HEK293 (cell line): ENCODE data around the gene BACH2.
A peak's percentile ranks its signal among the peaks of the same experiment; 100 is the strongest.

ENCODE experiments used
- AEBP2 ChIP-seq: fragments of 450-650 bp; formaldehyde crosslinking; IDR thresholded peaks from 2 replicates; pipeline ENCODE4 v1.5.1; 2016; ENCODE audit warnings: missing biosample characterization, missing genetic modification characterization, borderline replicate concordance
- BCL11B ChIP-seq: fragments of 450-650 bp; formaldehyde crosslinking; IDR thresholded peaks from 2 replicates; pipeline ENCODE4 v1.5.1; 2016; ENCODE audit warnings: low read depth, missing biosample characterization, missing genetic modification characterization
- GLI2 ChIP-seq: fragments of 450-650 bp; formaldehyde crosslinking; IDR thresholded peaks from 2 replicates; pipeline ENCODE4; 2017; ENCODE audit warnings: missing biosample characterization, missing genetic modification characterization, low read depth, borderline replicate concordance
- KLF7 ChIP-seq: fragments of 450-650 bp; formaldehyde crosslinking; IDR thresholded peaks from 2 replicates; pipeline ENCODE4 v1.5.1; 2016; ENCODE audit warnings: missing biosample characterization, missing genetic modification characterization, borderline replicate concordance
- MEIS1 ChIP-seq: sonication (generic); formaldehyde crosslinking; IDR thresholded peaks from 2 replicates; pipeline ENCODE4 v1.8.1; 2022; ENCODE audit warnings: missing genetic modification reagents, mild to moderate bottlenecking, borderline replicate concordance
- MZF1 ChIP-seq: fragments of 450-650 bp; formaldehyde crosslinking; IDR thresholded peaks from 2 replicates; pipeline ENCODE4 v1.5.1; 2017; ENCODE audit warnings: missing biosample characterization, missing genetic modification characterization, borderline replicate concordance
- OVOL3 ChIP-seq: fragments of 450-650 bp; formaldehyde crosslinking; IDR thresholded peaks from 2 replicates; pipeline ENCODE4 v1.5.1; 2016; ENCODE audit warnings: missing biosample characterization, missing genetic modification characterization
- PRDM4 ChIP-seq: fragments of 450-650 bp; formaldehyde crosslinking; IDR thresholded peaks from 2 replicates; pipeline ENCODE4 v1.5.1; 2017; ENCODE audit warnings: missing biosample characterization, missing genetic modification characterization
- SCRT1 ChIP-seq: fragments of 450-650 bp; formaldehyde crosslinking; IDR thresholded peaks from 2 replicates; pipeline ENCODE4 v1.5.1; 2016; ENCODE audit warnings: missing biosample characterization, missing genetic modification characterization, borderline replicate concordance
- SCRT2 ChIP-seq: fragments of 450-650 bp; formaldehyde crosslinking; IDR thresholded peaks from 2 replicates; pipeline ENCODE4 v1.5.1; 2016; ENCODE audit warnings: missing biosample characterization, missing genetic modification characterization
- TRIM28 ChIP-seq: IDR thresholded peaks from 2 replicates; pipeline ENCODE4 v1.6.1; 2011; ENCODE audit warnings: low read length, control low read depth, borderline replicate concordance
- TSHZ1 ChIP-seq: fragments of 450-650 bp; formaldehyde crosslinking; IDR thresholded peaks from 2 replicates; pipeline ENCODE4 v1.5.1; 2016; ENCODE audit warnings: missing biosample characterization, missing genetic modification characterization, borderline replicate concordance
- WT1 ChIP-seq: fragments of 450-650 bp; formaldehyde crosslinking; IDR thresholded peaks from 2 replicates; pipeline ENCODE4 v1.5.1; 2016; ENCODE audit warnings: missing biosample characterization, missing genetic modification characterization
- ZBTB8A ChIP-seq: fragments of 450-650 bp; formaldehyde crosslinking; IDR thresholded peaks from 2 replicates; pipeline ENCODE4 v1.5.1; 2016; ENCODE audit warnings: missing biosample characterization, missing genetic modification characterization
- ZFP3 ChIP-seq: fragments of 450-650 bp; formaldehyde crosslinking; IDR thresholded peaks from 2 replicates; pipeline ENCODE4 v1.5.1; 2016; ENCODE audit warnings: low read depth, missing biosample characterization, missing genetic modification characterization
- ZIC2 ChIP-seq: fragments of 450-650 bp; formaldehyde crosslinking; IDR thresholded peaks from 2 replicates; pipeline ENCODE4 v1.5.1; 2016; ENCODE audit warnings: missing biosample characterization, missing genetic modification characterization
- ZNF114 ChIP-seq: fragments of 450-650 bp; formaldehyde crosslinking; IDR thresholded peaks from 2 replicates; pipeline ENCODE4 v1.5.0; 2017; ENCODE audit warnings: missing biosample characterization, missing genetic modification characterization
- ZNF221 ChIP-seq: fragments of 450-650 bp; formaldehyde crosslinking; IDR thresholded peaks from 2 replicates; pipeline ENCODE4 v1.5.1; 2017; ENCODE audit warnings: missing biosample characterization, missing genetic modification characterization, borderline replicate concordance
- ZNF223 ChIP-seq: fragments of 450-650 bp; formaldehyde crosslinking; IDR thresholded peaks from 2 replicates; pipeline ENCODE4 v1.5.1; 2016; ENCODE audit warnings: missing biosample characterization, missing genetic modification characterization
- ZNF302 ChIP-seq: fragments of 450-650 bp; formaldehyde crosslinking; IDR thresholded peaks from 2 replicates; pipeline ENCODE4 v1.5.1; 2016; ENCODE audit warnings: missing biosample characterization, missing genetic modification characterization, low read depth
- ZNF324 ChIP-seq: fragments of 450-650 bp; formaldehyde crosslinking; IDR thresholded peaks from 2 replicates; pipeline ENCODE4 v1.5.1; 2016; ENCODE audit warnings: missing biosample characterization, missing genetic modification characterization
- ZNF350 ChIP-seq: fragments of 450-650 bp; formaldehyde crosslinking; IDR thresholded peaks from 2 replicates; pipeline ENCODE4 v1.5.0; 2017; ENCODE audit warnings: missing biosample characterization, mild to moderate bottlenecking, missing genetic modification characterization
- ZNF394 ChIP-seq: fragments of 450-650 bp; formaldehyde crosslinking; IDR thresholded peaks from 2 replicates; pipeline ENCODE4 v1.5.1; 2016; ENCODE audit warnings: missing biosample characterization, missing genetic modification characterization, mild to moderate bottlenecking, moderate library complexity, borderline replicate concordance
- ZNF404 ChIP-seq: fragments of 450-650 bp; formaldehyde crosslinking; IDR thresholded peaks from 2 replicates; pipeline ENCODE4 v1.5.1; 2017; ENCODE audit warnings: missing biosample characterization, missing genetic modification characterization
- ZNF501 ChIP-seq: fragments of 450-650 bp; formaldehyde crosslinking; IDR thresholded peaks from 2 replicates; pipeline ENCODE4 v1.5.1; 2016; ENCODE audit warnings: missing biosample characterization, missing genetic modification characterization
- ZNF529 ChIP-seq: fragments of 450-650 bp; formaldehyde crosslinking; IDR thresholded peaks from 2 replicates; pipeline ENCODE4 v1.5.1; 2017; ENCODE audit warnings: missing genetic modification characterization, missing biosample characterization; ENCODE audit not compliant: insufficient replicate concordance
- ZNF585B ChIP-seq: fragments of 450-650 bp; formaldehyde crosslinking; IDR thresholded peaks from 2 replicates; pipeline ENCODE4 v1.5.1; 2016; ENCODE audit warnings: missing biosample characterization, missing genetic modification characterization
- ZNF626 ChIP-seq: fragments of 450-650 bp; sonication (Bioruptor Pico); formaldehyde crosslinking; IDR thresholded peaks from 2 replicates; pipeline ENCODE4 v1.5.1; 2018; ENCODE audit warnings: missing biosample characterization, missing genetic modification characterization, inconsistent platforms
- ZNF768 ChIP-seq: fragments of 450-650 bp; formaldehyde crosslinking; IDR thresholded peaks from 2 replicates; pipeline ENCODE4 v1.5.1; 2018; ENCODE audit warnings: missing biosample characterization, mild to moderate bottlenecking, missing genetic modification characterization

BACH2 gene

GRCh38 chr6:90285611-90286381 is 10.8 kb downstream of the BACH2 start (continued):
- TF ChIP-seq WT1 (tag by site-specific recombination) (no peak), ZNF350 (no peak), ZBTB8A (tag by site-specific recombination) (0 out of 2 replicates have a peak, but pooled peaks have one; percentile 32), ZIC2 (tag by site-specific recombination) (peak; percentile 81), ZNF324 (tag by site-specific recombination) (0 out of 2 replicates have a peak, but pooled peaks have one; percentile 49), ZNF114 (no peak), ZFP3 (tag by site-specific recombination) (no peak), ZNF404 (tag by site-specific recombination) (no peak), PRDM4 (tag by site-specific recombination) (no peak), AEBP2 (tag by site-specific recombination) (no peak), MEIS1 (CRISPR knock-in tag) (no peak), SCRT1 (tag by site-specific recombination) (no peak), BCL11B (no peak), TRIM28 (peak; percentile 95), ZNF302 (tag by site-specific recombination) (no peak), SCRT2 (tag by site-specific recombination) (no peak), ZNF394 (tag by site-specific recombination) (peak; percentile 30), OVOL3 (tag by site-specific recombination) (no peak), ZNF221 (tag by site-specific recombination) (no peak), MZF1 (no peak), ZNF529 (tag by site-specific recombination) (no peak), TSHZ1 (tag by site-specific recombination) (no peak), KLF7 (0 out of 2 replicates have a peak, but pooled peaks have one; percentile 10), ZNF501 (tag by site-specific recombination) (peak; percentile 47; the same call in 1 of the 2 replicates), ZNF223 (tag by site-specific recombination) (0 out of 2 replicates have a peak, but pooled peaks have one; percentile 20), ZNF626 (tag by site-specific recombination) (no peak), GLI2 (tag by site-specific recombination) (no peak), ZNF768 (tag by site-specific recombination) (no peak), ZNF585B (no peak)
